GM19328 (cell line): ENCODE results near the gene KCNC4.

ENCODE experiments used
- ATAC-seq: cut with Tn5 transposase; IDR thresholded peaks from one replicate; pipeline ENCODE4 v1.9.1; 2021; ENCODE audit warnings: mild to moderate bottlenecking, moderate library complexity; ENCODE audit not compliant: unreplicated experiment

The KCNC4 gene

GRCh38 chr1:110188035-110188618, 22.0 kb upstream of the KCNC4 start:
- ATAC-seq = no peak

- ATAC-seq = no peak
Observed at GRCh38 chr1:110189181-110189580, 20.9 kb upstream of the KCNC4 start.

GRCh38 chr1:110190282-110190929, 19.7 kb upstream of the KCNC4 start:
- ATAC-seq = no peak

GRCh38 chr1:110192541-110192940, 17.6 kb upstream of the KCNC4 start:
- no peak for ATAC-seq

GRCh38 chr1:110195196-110195595, 14.9 kb upstream of the KCNC4 start:
- no peak for ATAC-seq

GRCh38 chr1:110196917-110197765, 13.0 kb upstream of the KCNC4 start:
- no peak for ATAC-seq

- ATAC-seq = no peak
Observed at GRCh38 chr1:110197905-110198629, 12.0 kb upstream of the KCNC4 start.

GRCh38 chr1:110198746-110199145, 11.4 kb upstream of the KCNC4 start:
- no peak for ATAC-seq

GRCh38 chr1:110200190-110200589, 9.9 kb upstream of the KCNC4 start:
- no peak for ATAC-seq

GRCh38 chr1:110200666-110201065, 9.4 kb upstream of the KCNC4 start:
- no peak for ATAC-seq

- ATAC-seq = no peak
Observed at GRCh38 chr1:110201157-110201825, 8.8 kb upstream of the KCNC4 start.

GRCh38 chr1:110203021-110203661, 7.0 kb upstream of the KCNC4 start:
- no peak for ATAC-seq

GRCh38 chr1:110205156-110205555, 5.0 kb upstream of the KCNC4 start:
- ATAC-seq = no peak

GRCh38 chr1:110205591-110206155, 4.4 kb upstream of the KCNC4 start:
- no peak for ATAC-seq

GRCh38 chr1:110206261-110206920, 3.7 kb upstream of the KCNC4 start:
- no peak for ATAC-seq

GRCh38 chr1:110207831-110208230, 2.3 kb upstream of the KCNC4 start:
- no peak for ATAC-seq

GRCh38 chr1:110208916-110209645, 1.0 kb upstream of the KCNC4 start:
- no peak for ATAC-seq

GRCh38 chr1:110210604-110211495, 736 bp downstream of the KCNC4 start:
- ATAC-seq = peak; percentile 10
